ENCODE data around the gene KLHL22.

Gene KLHL22

DNA sequence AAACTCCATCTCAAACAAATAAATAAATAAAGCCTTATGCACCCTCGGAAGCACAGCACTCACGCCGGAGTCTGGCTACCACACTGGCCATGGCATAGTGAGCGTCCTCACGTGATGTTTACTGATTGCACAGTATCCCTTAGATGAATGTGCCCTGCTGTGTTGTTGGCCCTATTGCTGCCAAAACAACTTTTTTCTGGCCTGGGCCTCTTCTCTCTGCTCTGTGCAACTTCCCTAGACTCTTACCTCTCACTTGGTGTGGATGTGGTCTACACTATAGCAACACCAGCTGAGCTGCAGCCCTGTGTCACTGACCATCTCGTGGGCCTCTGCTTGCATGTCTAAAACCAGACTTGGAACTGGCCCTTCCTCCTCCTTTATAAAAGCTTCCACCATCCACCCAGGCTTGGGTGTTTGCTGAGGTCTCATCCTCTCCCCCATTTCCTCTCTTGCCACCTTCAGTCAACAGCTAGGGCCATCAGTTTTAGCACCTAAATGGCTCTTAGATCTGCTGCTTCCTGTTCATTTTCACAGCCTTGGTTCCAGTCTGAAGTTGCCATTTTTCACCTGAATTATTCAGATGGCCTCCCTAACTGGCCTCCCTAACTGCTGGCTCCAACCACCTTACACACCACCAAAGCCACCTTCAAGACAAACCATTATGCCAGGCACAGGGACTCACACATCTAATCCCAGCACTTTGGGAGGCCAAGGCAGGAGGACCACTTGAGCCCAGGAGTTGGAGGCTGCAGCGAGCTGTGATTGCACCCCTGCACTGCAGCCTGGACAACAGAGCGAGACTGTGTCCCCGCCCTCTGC, 92.4 kb downstream of the KLHL22 start:
- TF ChIP-seq RAD21 (IDR thresholded peaks at IDR 0.05; ENCODE audit: low read depth) (no peak), CREB1 (IDR thresholded peaks at IDR 0.05; ENCODE audit: low read depth) (no peak), NFIC (IDR thresholded peaks at IDR 0.05) (no peak), EP300 (IDR thresholded peaks at IDR 0.05; ENCODE audit: borderline replicate concordance) (no peak), FOXM1 (IDR thresholded peaks at IDR 0.05; ENCODE audit: borderline replicate concordance, low read depth) (no peak), TCF12 (IDR thresholded peaks at IDR 0.05; ENCODE audit: low read depth) (no peak), TAF1 (IDR thresholded peaks at IDR 0.05; ENCODE audit: low read depth) (no peak), ZBTB7A (IDR thresholded peaks at IDR 0.05; ENCODE audit: low read depth) (no peak), YY1 (IDR thresholded peaks at IDR 0.05; ENCODE audit: low read depth) (no peak), EGR1 (IDR thresholded peaks at IDR 0.05) (no peak), CEBPB (IDR thresholded peaks at IDR 0.05) (no peak), TEAD4 (IDR thresholded peaks at IDR 0.05) (no peak)
- TF ChIP-seq, protein P1, sequence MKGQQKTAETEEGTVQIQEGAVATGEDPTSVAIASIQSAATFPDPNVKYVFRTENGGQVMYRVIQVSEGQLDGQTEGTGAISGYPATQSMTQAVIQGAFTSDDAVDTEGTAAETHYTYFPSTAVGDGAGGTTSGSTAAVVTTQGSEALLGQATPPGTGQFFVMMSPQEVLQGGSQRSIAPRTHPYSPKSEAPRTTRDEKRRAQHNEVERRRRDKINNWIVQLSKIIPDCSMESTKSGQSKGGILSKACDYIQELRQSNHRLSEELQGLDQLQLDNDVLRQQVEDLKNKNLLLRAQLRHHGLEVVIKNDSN (IDR thresholded peaks at IDR 0.05) = no peak
- TF ChIP-seq, protein P2, sequence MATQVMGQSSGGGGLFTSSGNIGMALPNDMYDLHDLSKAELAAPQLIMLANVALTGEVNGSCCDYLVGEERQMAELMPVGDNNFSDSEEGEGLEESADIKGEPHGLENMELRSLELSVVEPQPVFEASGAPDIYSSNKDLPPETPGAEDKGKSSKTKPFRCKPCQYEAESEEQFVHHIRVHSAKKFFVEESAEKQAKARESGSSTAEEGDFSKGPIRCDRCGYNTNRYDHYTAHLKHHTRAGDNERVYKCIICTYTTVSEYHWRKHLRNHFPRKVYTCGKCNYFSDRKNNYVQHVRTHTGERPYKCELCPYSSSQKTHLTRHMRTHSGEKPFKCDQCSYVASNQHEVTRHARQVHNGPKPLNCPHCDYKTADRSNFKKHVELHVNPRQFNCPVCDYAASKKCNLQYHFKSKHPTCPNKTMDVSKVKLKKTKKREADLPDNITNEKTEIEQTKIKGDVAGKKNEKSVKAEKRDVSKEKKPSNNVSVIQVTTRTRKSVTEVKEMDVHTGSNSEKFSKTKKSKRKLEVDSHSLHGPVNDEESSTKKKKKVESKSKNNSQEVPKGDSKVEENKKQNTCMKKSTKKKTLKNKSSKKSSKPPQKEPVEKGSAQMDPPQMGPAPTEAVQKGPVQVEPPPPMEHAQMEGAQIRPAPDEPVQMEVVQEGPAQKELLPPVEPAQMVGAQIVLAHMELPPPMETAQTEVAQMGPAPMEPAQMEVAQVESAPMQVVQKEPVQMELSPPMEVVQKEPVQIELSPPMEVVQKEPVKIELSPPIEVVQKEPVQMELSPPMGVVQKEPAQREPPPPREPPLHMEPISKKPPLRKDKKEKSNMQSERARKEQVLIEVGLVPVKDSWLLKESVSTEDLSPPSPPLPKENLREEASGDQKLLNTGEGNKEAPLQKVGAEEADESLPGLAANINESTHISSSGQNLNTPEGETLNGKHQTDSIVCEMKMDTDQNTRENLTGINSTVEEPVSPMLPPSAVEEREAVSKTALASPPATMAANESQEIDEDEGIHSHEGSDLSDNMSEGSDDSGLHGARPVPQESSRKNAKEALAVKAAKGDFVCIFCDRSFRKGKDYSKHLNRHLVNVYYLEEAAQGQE (IDR thresholded peaks at IDR 0.05; ENCODE audit: low read depth) = no peak
- TF ChIP-seq, protein P3, sequence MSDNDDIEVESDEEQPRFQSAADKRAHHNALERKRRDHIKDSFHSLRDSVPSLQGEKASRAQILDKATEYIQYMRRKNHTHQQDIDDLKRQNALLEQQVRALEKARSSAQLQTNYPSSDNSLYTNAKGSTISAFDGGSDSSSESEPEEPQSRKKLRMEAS (IDR thresholded peaks at IDR 0.05) = no peak

DNA sequence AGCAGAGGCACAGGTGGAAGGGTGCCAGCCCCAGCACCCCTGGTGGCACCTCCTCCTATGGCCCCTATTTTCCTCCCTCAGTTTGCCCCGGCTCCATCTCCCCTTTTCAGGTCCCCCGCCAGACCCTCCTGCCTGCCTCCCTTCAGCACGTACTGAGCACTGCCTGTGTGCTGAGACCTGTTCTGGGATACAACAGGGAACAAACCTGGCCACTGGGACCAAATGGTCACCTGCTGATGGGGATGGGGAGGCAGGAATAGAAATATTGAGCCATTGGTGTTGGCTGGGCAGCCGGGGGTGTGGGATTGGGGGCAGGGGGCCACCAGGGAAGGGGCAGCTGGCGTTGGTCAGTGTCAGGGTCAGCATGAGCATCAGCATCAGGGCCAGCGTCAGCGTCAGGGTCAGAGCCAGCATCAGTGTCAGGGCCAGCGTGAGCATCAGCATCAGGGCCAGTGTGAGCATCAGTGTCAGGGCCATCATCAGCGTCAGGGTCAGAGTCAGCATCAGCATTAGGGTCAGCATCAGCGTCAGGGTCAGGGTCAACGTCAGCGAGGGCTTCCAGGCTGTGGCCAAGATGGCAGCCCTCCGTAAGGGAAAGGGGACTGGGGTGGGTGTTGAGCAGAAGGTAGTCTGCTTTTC, 94.1 kb downstream of the KLHL22 start:
- no peak for TF ChIP-seq CEBPB (IDR thresholded peaks at IDR 0.05)
- no peak for TF ChIP-seq TEAD4 (IDR thresholded peaks at IDR 0.05)
- no peak for TF ChIP-seq TCF12 (IDR thresholded peaks at IDR 0.05; ENCODE audit: low read depth)
- TF ChIP-seq, protein P3 (IDR thresholded peaks at IDR 0.05) = no peak
- TF ChIP-seq, protein P1 (IDR thresholded peaks at IDR 0.05) = no peak
- no peak for TF ChIP-seq EGR1 (IDR thresholded peaks at IDR 0.05)
- TF ChIP-seq FOXM1 (IDR thresholded peaks at IDR 0.05; ENCODE audit: borderline replicate concordance, low read depth) = no peak
- TF ChIP-seq NFIC (IDR thresholded peaks at IDR 0.05) = no peak
- TF ChIP-seq CREB1 (IDR thresholded peaks at IDR 0.05; ENCODE audit: low read depth) = no peak
- TF ChIP-seq YY1 (IDR thresholded peaks at IDR 0.05; ENCODE audit: low read depth) = no peak

DNA sequence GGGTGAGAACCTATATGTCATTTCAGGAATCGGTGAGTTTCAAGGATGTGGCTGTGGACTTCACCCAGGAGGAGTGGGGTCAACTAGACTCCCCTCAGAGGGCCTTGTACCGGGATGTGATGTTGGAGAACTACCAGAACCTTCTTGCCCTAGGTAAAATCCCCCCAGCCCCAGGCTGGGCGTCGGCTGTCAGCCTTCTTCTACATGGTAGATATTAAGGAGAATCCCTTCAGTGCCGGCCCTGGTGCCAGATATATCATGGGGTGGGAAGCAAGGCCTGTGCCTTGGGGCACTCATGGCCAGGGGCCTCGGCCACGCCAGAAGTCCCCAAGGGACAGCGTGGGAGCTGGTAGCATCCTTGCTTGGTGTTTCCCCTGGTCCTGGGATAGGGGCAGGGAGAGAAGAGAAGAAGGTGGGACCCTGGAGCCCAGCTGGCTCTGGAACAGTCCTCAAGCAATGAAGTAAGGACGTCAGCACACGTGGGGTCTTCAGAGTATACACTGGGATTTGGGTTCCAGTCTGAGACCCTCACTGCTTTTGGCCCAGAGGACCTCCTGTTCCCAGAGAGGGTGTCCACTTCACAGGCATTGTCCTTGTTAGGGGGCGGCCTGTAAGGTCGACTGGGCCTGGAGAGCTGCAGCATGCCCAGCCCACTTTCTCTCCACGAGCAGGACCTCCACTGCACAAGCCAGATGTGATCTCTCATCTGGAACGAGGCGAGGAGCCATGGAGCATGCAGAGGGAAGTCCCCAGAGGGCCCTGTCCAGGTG, 94.8 kb downstream of the KLHL22 start:
- TF ChIP-seq TAF1 (IDR thresholded peaks at IDR 0.05; ENCODE audit: low read depth) (no peak), FOXM1 (IDR thresholded peaks at IDR 0.05; ENCODE audit: borderline replicate concordance, low read depth) (no peak), RAD21 (IDR thresholded peaks at IDR 0.05; ENCODE audit: low read depth) (no peak), EGR1 (IDR thresholded peaks at IDR 0.05) (no peak), TEAD4 (IDR thresholded peaks at IDR 0.05) (no peak), NFIC (IDR thresholded peaks at IDR 0.05) (no peak), ZBTB7A (IDR thresholded peaks at IDR 0.05; ENCODE audit: low read depth) (no peak), CREB1 (IDR thresholded peaks at IDR 0.05; ENCODE audit: low read depth) (no peak)
- TF ChIP-seq, protein P3 (IDR thresholded peaks at IDR 0.05) = no peak
- TF ChIP-seq, protein P1 (IDR thresholded peaks at IDR 0.05) = no peak

DNA sequence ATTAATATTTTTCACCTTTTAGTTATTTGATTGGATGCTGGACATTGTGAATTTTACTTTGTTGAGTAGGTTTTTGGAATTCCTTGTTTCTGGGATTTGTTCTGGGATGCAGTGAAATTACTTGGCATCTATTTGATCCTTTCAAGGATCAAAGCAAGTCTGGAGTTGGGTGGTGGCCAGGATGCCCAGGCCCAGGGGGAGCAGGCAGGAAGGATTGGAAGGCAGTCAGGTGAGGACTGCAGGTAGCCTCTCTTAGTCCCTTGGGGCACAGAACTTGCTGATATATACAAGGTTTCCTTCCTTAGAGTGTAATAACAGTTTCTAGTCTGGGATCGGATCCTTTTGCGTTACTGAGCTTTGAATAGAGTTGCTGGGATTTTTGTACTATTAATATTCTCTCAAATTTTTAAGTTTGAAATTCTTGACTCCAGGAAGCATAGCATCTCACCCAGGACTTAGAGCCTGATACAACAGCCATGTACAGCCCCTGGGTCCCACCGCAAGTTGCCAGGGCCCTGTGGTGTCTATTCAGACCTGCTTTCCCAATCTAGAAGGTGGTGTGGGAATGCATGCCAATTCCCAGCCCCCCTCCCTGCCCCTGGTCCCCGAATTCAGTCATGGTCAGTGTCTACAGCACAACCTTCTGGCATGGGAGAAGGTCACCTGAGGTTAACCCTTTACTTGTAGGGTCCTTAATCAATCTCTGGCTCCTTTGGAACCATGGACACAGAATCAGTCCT, 95.6 kb downstream of the KLHL22 start:
- TF ChIP-seq FOXM1 (IDR thresholded peaks at IDR 0.05; ENCODE audit: borderline replicate concordance, low read depth) (no peak), TCF12 (IDR thresholded peaks at IDR 0.05; ENCODE audit: low read depth) (no peak), YY1 (IDR thresholded peaks at IDR 0.05; ENCODE audit: low read depth) (no peak), EP300 (IDR thresholded peaks at IDR 0.05; ENCODE audit: borderline replicate concordance) (no peak), EGR1 (IDR thresholded peaks at IDR 0.05) (no peak), TAF1 (IDR thresholded peaks at IDR 0.05; ENCODE audit: low read depth) (no peak), ZBTB7A (IDR thresholded peaks at IDR 0.05; ENCODE audit: low read depth) (no peak), TEAD4 (IDR thresholded peaks at IDR 0.05) (no peak), NFIC (IDR thresholded peaks at IDR 0.05) (no peak), CEBPB (IDR thresholded peaks at IDR 0.05) (no peak), CREB1 (IDR thresholded peaks at IDR 0.05; ENCODE audit: low read depth) (no peak), RAD21 (IDR thresholded peaks at IDR 0.05; ENCODE audit: low read depth) (no peak)
- TF ChIP-seq, protein P2 (IDR thresholded peaks at IDR 0.05; ENCODE audit: low read depth) = no peak
- TF ChIP-seq, protein P1 (IDR thresholded peaks at IDR 0.05) = no peak
- TF ChIP-seq, protein P3 (IDR thresholded peaks at IDR 0.05) = no peak
